Loucy (cell line): ENCODE results near the gene TPCN1.

Source experiments
- CTCF ChIP-seq: fragments of 200-600 bp; sonication (generic); conservative IDR thresholded peaks from 2 replicates; pipeline ENCODE4 v1.5.1; 2014; ENCODE audit warnings: mild to moderate bottlenecking, antibody characterized with exemption, low read length
- EZH2phosphoT487 ChIP-seq: fragments of 200-600 bp; IDR thresholded peaks from 2 replicates; pipeline ENCODE4 v1.6.1; 2018; ENCODE audit warnings: antibody characterized with exemption, mild to moderate bottlenecking, moderate library complexity, borderline replicate concordance

- no peak for TF ChIP-seq CTCF
- TF ChIP-seq EZH2phosphoT487 = no peak
Observed at GRCh38 chr12:113339540-113339939, 118.3 kb downstream of the TPCN1 start.
